ENCODE measurements around the gene SDK2. TPM values are rescaled to one million over a fixed set of nuclear protein-coding genes. Genes with fewer than 3 reads are reported as not detected.

Gene SDK2
- total and polyA plus RNA-seq, 2 experiments from 2014 or later = 0.74 to 5.1 TPM

DNA sequence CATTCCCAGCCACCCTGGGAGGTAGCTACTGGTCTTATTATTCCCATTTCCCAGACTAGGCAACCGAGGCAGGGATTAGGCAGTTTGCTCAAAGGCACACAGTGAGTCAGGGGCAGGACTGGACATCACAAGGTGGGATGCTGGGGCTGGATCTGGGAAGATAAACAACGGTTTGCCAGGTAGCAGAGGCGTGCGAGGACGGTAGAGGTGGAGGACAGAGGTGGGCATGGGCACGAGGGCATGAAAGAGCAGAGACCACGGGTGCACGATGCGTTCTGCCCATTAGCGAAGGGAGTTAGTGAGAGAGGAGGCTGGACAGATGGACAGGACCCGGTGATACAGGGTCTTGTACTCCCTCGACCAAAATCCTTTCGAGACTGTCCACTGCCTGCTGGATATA is 148.0 kb downstream of the SDK2 start:
- H3K27me3 ChIP-seq (ENCODE audit: insufficient read depth) = no peaks in the 10 kb centered on the region
- peaks cover 20% of the 10 kb centered on the region for H3K4me1 Mint-ChIP-seq
- no peaks in the 10 kb centered on the region for H4K20me1 ChIP-seq (replicated peaks; ENCODE audit: insufficient read depth)

More for the DNA sequence above, 148.0 kb downstream of the SDK2 start:
- Histone ChIP-seq H3K4me2 (no peak overlapping the region), H3K79me2 (replicated peaks; ENCODE audit: insufficient read depth) (no peaks in the 10 kb centered on the region), H3F3A (replicated peaks; ENCODE audit: low read depth) (no peaks in the 10 kb centered on the region), H3K27ac (ENCODE audit: low read depth) (no peak overlapping the region), H3K4me3 (no peak overlapping the region), H3K36me3 (ENCODE audit: insufficient read depth) (no peaks in the 10 kb centered on the region), H2AFZ (no peak overlapping the region), H3K4me1 (ENCODE audit: insufficient read depth) (peaks cover 8% of the 10 kb centered on the region), H3K9me2 (ENCODE audit: insufficient read depth) (0 out of 2 replicates have a peak, but pooled peaks cover 3% of the 10 kb centered on the region)
- Mint-ChIP-seq H3K36me3 (ENCODE audit: low read depth) (no peaks in the 10 kb centered on the region), H3K9me3 (no peaks in the 10 kb centered on the region), H3K27ac (no peak overlapping the region), H3K27me3 (ENCODE audit: insufficient read depth, low read depth, poor library complexity) (peaks cover 16% of the 10 kb centered on the region), H3K4me3 (no peak overlapping the region)
- ATAC-seq = no peak
- no peak for TF ChIP-seq ETS1 (IDR thresholded peaks at IDR 0.05)
- TF ChIP-seq, protein P1, sequence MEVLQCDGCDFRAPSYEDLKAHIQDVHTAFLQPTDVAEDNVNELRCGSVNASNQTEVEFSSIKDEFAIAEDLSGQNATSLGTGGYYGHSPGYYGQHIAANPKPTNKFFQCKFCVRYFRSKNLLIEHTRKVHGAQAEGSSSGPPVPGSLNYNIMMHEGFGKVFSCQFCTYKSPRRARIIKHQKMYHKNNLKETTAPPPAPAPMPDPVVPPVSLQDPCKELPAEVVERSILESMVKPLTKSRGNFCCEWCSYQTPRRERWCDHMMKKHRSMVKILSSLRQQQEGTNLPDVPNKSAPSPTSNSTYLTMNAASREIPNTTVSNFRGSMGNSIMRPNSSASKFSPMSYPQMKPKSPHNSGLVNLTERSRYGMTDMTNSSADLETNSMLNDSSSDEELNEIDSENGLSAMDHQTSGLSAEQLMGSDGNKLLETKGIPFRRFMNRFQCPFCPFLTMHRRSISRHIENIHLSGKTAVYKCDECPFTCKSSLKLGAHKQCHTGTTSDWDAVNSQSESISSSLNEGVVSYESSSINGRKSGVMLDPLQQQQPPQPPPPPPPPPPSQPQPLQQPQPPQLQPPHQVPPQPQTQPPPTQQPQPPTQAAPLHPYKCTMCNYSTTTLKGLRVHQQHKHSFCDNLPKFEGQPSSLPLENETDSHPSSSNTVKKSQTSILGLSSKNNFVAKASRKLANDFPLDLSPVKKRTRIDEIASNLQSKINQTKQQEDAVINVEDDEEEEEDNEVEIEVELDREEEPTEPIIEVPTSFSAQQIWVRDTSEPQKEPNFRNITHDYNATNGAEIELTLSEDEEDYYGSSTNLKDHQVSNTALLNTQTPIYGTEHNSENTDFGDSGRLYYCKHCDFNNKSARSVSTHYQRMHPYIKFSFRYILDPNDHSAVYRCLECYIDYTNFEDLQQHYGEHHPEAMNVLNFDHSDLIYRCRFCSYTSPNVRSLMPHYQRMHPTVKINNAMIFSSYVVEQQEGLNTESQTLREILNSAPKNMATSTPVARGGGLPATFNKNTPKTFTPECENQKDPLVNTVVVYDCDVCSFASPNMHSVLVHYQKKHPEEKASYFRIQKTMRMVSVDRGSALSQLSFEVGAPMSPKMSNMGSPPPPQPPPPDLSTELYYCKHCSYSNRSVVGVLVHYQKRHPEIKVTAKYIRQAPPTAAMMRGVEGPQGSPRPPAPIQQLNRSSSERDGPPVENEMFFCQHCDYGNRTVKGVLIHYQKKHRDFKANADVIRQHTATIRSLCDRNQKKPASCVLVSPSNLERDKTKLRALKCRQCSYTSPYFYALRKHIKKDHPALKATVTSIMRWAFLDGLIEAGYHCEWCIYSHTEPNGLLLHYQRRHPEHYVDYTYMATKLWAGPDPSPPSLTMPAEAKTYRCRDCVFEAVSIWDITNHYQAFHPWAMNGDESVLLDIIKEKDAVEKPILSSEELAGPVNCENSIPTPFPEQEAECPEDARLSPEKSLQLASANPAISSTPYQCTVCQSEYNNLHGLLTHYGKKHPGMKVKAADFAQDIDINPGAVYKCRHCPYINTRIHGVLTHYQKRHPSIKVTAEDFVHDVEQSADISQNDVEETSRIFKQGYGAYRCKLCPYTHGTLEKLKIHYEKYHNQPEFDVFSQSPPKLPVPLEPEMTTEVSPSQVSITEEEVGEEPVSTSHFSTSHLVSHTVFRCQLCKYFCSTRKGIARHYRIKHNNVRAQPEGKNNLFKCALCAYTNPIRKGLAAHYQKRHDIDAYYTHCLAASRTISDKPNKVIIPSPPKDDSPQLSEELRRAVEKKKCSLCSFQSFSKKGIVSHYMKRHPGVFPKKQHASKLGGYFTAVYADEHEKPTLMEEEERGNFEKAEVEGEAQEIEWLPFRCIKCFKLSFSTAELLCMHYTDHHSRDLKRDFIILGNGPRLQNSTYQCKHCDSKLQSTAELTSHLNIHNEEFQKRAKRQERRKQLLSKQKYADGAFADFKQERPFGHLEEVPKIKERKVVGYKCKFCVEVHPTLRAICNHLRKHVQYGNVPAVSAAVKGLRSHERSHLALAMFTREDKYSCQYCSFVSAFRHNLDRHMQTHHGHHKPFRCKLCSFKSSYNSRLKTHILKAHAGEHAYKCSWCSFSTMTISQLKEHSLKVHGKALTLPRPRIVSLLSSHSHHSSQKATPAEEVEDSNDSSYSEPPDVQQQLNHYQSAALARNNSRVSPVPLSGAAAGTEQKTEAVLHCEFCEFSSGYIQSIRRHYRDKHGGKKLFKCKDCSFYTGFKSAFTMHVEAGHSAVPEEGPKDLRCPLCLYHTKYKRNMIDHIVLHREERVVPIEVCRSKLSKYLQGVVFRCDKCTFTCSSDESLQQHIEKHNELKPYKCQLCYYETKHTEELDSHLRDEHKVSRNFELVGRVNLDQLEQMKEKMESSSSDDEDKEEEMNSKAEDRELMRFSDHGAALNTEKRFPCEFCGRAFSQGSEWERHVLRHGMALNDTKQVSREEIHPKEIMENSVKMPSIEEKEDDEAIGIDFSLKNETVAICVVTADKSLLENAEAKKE (CRISPR knock-in tag; IDR thresholded peaks at IDR 0.05) = no peak
- DNase-seq (ENCODE audit: low spot score) = no peak
